OCI-LY7 (cell line): ENCODE data around the gene CCDC47. TPM values are rescaled to one million over a fixed set of nuclear protein-coding genes. Genes with fewer than 3 reads are reported as not detected.

Source experiments
- Bru-seq: library from RNA; stranded (reverse); fragments of 400-500 nt; gene quantifications from one replicate; lab custom pipeline; 2021; lab: Mats Ljungman, UMichigan
- BruChase-seq, 2 experiments: library from RNA; stranded (reverse); fragments of 400-500 nt; gene quantifications; one replicate each; lab custom pipeline; 2021; lab: Mats Ljungman, UMichigan
- BruUV-seq: library from RNA; stranded (reverse); fragments of 400-500 nt; replicated peaks from 2 replicates; lab custom pipeline; 2021; lab: Mats Ljungman, UMichigan
- CTCF ChIA-PET: fragments of 300-600 bp; sonication (Branson Sonifier 250); formaldehyde crosslinking; loops from one replicate; lab custom pipeline; 2022; ENCODE audit warnings: antibody characterized with exemption; ENCODE audit not compliant: unreplicated experiment; lab: Charles Lee
- POLR2A ChIA-PET: fragments of 300-600 bp; sonication (Branson Sonifier 250); formaldehyde crosslinking; loops from one replicate; lab custom pipeline; 2022; ENCODE audit warnings: antibody characterized with exemption; lab: Charles Lee
- DNase-seq: peaks from one replicate; pipeline ENCODE4 v3.0.0-alpha.2; 2015; ENCODE audit warnings: low spot score
- H2AFZ ChIP-seq: fragments of 200-600 bp; sonication (generic), shearing (Covaris generic); 2 replicates; pipeline ENCODE4 v1.6.1; 2014; ENCODE audit warnings: mild to moderate bottlenecking, antibody characterized with exemption, low read length, moderate library complexity
- H3K27ac ChIP-seq: fragments of 200-600 bp; sonication (generic); 2 replicates; pipeline ENCODE4 v1.5.1; 2014; ENCODE audit warnings: mixed run types, low read depth, mild to moderate bottlenecking, moderate library complexity, low read length, inconsistent platforms; ENCODE audit not compliant: poor library complexity, severe bottlenecking
- H3K36me3 ChIP-seq: fragments of 200-600 bp; sonication (generic); 2 replicates; pipeline ENCODE4 v1.6.1; 2014; ENCODE audit warnings: mild to moderate bottlenecking, antibody characterized with exemption, low read length, moderate library complexity, mixed read lengths; ENCODE audit not compliant: insufficient read depth
- H3K4me1 ChIP-seq: fragments of 200-600 bp; sonication (generic); 2 replicates; pipeline ENCODE4 v1.5.1; 2014; ENCODE audit warnings: mild to moderate bottlenecking, low read length; ENCODE audit not compliant: insufficient read depth, poor library complexity, severe bottlenecking
- H3K4me2 ChIP-seq: fragments of 200-600 bp; sonication (generic); 2 replicates; pipeline ENCODE4 v1.6.1; 2014; ENCODE audit warnings: mild to moderate bottlenecking, low read length
- H3K4me3 ChIP-seq: fragments of 200-600 bp; sonication (generic); 2 replicates; pipeline ENCODE4 v1.5.1; 2014; ENCODE audit warnings: mild to moderate bottlenecking, low read depth, low read length; ENCODE audit not compliant: poor library complexity, severe bottlenecking
- H3K79me2 ChIP-seq: fragments of 200-600 bp; sonication (generic); 2 replicates; pipeline ENCODE4 v1.6.1; 2016; ENCODE audit warnings: low read depth, mild to moderate bottlenecking, low read length, moderate library complexity, mixed read lengths; ENCODE audit not compliant: insufficient read depth
- H3K9me2 ChIP-seq: fragments of 200-600 bp; sonication (generic); 2 replicates; pipeline ENCODE4 v1.6.1; 2016; ENCODE audit warnings: mild to moderate bottlenecking, low read length, mixed read lengths; ENCODE audit not compliant: insufficient read depth
- H3K9me3 ChIP-seq: fragments of 200-600 bp; sonication (generic); 2 replicates; pipeline ENCODE4 v1.6.1; 2014; ENCODE audit warnings: mild to moderate bottlenecking, mixed run types, low read length, mixed read lengths
- H4K20me1 ChIP-seq: fragments of 200-600 bp; sonication (generic); 2 replicates; pipeline ENCODE4 v1.6.1; 2014; ENCODE audit warnings: mild to moderate bottlenecking, antibody characterized with exemption, low read length, moderate library complexity, mixed read lengths; ENCODE audit not compliant: insufficient read depth
- CTCF ChIP-seq: fragments of 200-600 bp; sonication (generic); conservative IDR thresholded peaks from 2 replicates; pipeline ENCODE4 v1.5.1; 2014; ENCODE audit warnings: mild to moderate bottlenecking, antibody characterized with exemption, low read length, moderate library complexity, mixed read lengths
- EZH2phosphoT487 ChIP-seq: fragments of 200-600 bp; sonication (generic); IDR thresholded peaks from 2 replicates; pipeline ENCODE4 v1.6.1; 2018; ENCODE audit warnings: low read depth, borderline replicate concordance, mild to moderate bottlenecking, mixed run types, antibody characterized with exemption, low read length, moderate library complexity, mixed read lengths
- intact Hi-C: fragments of 100-400 bp; cut with micrococcal nuclease; formaldehyde crosslinking; loops from one replicate; pipeline ENCODE4 v1.10.0; 2022; ENCODE audit not compliant: unreplicated experiment
- long read RNA-seq: library from polyadenylated mRNA; stranded (forward); transcript quantifications from one replicate; pipeline ENCODE4 v2.0.0, GENCODE V29; 2022
- total RNA-seq, 2 experiments: library from RNA; depleted of rRNA in 1 of 2; stranded (reverse); fragments of >200 nt in 1 of 2; shearing (Covaris generic) in 1 of 2; gene quantifications; 2 replicates each; pipeline ENCODE4 v1.2.3, GENCODE V29; 2014 to 2022

CCDC47 gene
- 27.5 and 37.6 TPM in 2 replicates for total RNA-seq (2014; rRNA removed; shearing (Covaris generic))
- 37.8 and 50.3 TPM in 2 replicates for total RNA-seq (2022)
- Bru-seq, nascent RNA = percentile 83 among the genes with signal in this experiment
- percentile 87 among the genes with signal in this experiment for BruChase-seq, experiment 1, labeled RNA remaining after a 6-hour chase
- BruChase-seq, experiment 2, labeled RNA remaining after a 2-hour chase = percentile 95 among the genes with signal in this experiment
- long read RNA-seq, transcript CCDC47-201 (13 exons, 3,466 nt) = major isoform, 32 of 40 reads
- long read RNA-seq, partial matches to known transcripts = 1 of 40 reads
- long read RNA-seq, other reads (novel, unspliced or antisense) = 6 of 40 reads

- H3K9me2 ChIP-seq = no peaks in the 10 kb centered on the region
- TF ChIP-seq CTCF = no peak
- TF ChIP-seq EZH2phosphoT487 = no peak
- H2AFZ ChIP-seq = peak within 1 kb of the TSS; percentile 65; the same call in 1 of the 2 replicates
- H3K9me3 ChIP-seq = no peaks in the 10 kb centered on the region
- H3K4me2 ChIP-seq = peak within 1 kb of the TSS; percentile 83
- H3K36me3 ChIP-seq = peaks cover 69% of the 10 kb centered on the region
- DNase-seq = peak; percentile 99
- H3K79me2 ChIP-seq = peaks cover 92% of the 10 kb centered on the region
- BruUV-seq = no TSS peak
- intact Hi-C loops = loop anchor here (1.0 to 10.0 kb wide), 7 partner anchors 32 to 219 kb away; partner anchors contain the start of genes DCAF7, FTSJ3, MAP3K3 and PSMC5
- H4K20me1 ChIP-seq = peaks cover 35% of the 10 kb centered on the region
- peaks cover 31% of the 10 kb centered on the region for H3K4me1 ChIP-seq
- H3K4me3 ChIP-seq = peak within 1 kb of the TSS; percentile 90
- ChIA-PET CTCF (interaction anchor here (0.7 kb wide), 1 partner anchor 140 kb away, joined by 3 read pairs; no protein-coding TSS in a partner anchor), POLR2A (interaction anchor here (0.7 to 2.6 kb wide), 10 partner anchors 8 to 72 kb away, joined by 3 to 11 read pairs (median 4); no protein-coding TSS in a partner anchor)
- H3K27ac ChIP-seq = peak within 1 kb of the TSS; percentile 93
These were observed at the start of gene CCDC47 for GRCh38 chr17:63773272-63774140. Gene CCDC47, minus strand, starts transcription at chr17:63773597. Its CDS starts 7,422 bp downstream, at chr17:63766175.

- Histone ChIP-seq H3K9me3 (no peaks in the 10 kb centered on the region), H4K20me1 (no peaks in the 10 kb centered on the region), H3K4me3 (no peak overlapping the region), H2AFZ (no peak overlapping the region), H3K79me2 (peaks cover 13% of the 10 kb centered on the region; the same call in 1 of the 2 replicates), H3K4me1 (peaks cover 14% of the 10 kb centered on the region), H3K27ac (no peak overlapping the region), H3K9me2 (no peaks in the 10 kb centered on the region), H3K36me3 (peaks cover 83% of the 10 kb centered on the region), H3K4me2 (no peak overlapping the region)
- POLR2A ChIA-PET = no interaction called here
- CTCF ChIA-PET = no interaction called here
- no peak for TF ChIP-seq EZH2phosphoT487
- TF ChIP-seq CTCF = no peak
- BruUV-seq = no TSS peak
- intact Hi-C loops = no loop called here
- no peak for DNase-seq
These were observed 49.1 kb upstream of the CCDC47 start for GRCh38 chr17:63822537-63822936.
